T-helper 22 cell (primary cell): ENCODE measurements around the gene ENTPD2.
"Not testable (repeated sequence)": the region's sequence is repeated elsewhere in the genome, so short reads cannot be mapped to it uniquely, and the experiment has no call there.

Experiments used
- DNase-seq: peaks from one replicate; pipeline ENCODE4 v3.0.0-alpha.2; 2020; ENCODE audit warnings: low read depth

The ENTPD2 gene

DNA sequence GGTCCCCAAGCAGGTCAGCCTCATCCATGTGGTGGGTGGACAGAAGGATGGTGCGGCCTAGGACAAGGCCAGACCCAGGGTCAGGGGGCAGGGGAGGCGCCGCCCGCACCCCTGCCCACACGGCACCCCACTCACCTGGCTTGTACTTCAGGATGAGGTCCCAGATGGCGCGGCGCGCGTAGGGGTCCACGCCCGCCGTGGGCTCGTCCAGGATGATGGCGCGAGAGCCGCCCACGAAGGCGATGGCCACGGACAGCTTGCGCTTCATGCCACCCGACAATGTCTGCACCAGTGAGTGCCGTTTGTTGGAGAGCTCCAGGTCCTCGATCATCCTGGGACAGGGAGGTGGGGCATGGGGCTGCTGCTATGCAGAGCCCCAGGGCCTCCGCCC, 38.3 kb downstream of the ENTPD2 start:
- no peak for DNase-seq

DNA sequence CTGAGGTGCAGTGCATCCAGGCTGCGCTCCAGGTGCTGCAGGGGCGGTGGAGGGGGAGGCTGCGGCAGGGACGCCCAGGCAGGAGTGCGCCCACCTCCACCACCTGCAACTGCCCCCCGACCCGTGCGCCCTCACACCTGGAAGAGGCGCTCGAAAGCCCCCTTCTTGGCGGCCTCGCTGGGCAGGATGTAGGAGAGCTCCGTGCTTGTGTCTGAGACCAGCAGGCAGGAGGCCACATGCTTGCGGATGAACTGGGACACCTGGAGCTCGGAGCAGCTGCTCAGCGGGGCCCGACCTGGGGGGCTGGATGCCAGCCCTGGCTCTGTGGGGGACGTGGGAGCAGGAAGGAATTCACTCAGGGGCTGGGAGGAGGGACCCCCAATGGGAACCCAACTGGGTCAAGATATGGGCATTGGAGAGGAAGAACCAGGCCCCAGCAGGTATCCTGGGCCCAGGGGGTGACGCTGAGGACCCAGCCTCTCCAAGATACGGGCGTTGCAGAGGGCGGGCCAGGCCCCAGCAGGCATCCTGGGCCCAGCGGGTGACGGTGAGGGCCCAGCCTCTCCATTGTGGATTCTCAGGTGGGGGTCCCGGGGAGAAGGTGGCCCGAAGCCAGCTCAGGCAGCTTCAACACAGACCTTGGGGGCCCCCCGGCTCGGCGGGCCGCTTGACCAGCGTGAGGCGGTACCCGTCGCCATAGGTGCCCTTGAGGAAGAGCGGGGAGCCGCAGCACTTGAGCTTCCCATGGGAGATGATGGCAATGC, 38.9 kb downstream of the ENTPD2 start:
- no peak for DNase-seq

DNA sequence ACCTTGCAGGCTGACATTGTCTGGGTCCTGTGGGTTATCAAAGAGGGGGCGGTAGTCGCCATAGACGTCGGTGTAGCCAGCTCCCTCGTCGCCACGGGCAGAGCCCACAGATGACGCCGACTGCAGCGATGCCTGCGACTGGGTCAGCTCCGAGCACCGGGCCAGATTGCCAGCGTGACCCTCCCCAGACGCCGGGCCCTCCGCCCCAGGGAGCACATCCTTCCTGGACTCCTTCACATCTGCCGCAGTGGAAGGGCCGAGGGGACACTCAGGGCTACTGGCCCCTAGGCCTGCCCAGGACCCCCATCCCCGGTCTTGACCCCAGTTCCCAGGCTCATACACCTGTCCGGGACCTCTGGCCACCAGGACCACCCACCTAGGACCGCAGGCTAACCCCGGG, 39.7 kb downstream of the ENTPD2 start:
- DNase-seq, result no peak

GRCh38 chr9:137013571-137013940, 40.3 kb downstream of the ENTPD2 start:
- DNase-seq, result no peak

GRCh38 chr9:137012694-137013570, 40.9 kb downstream of the ENTPD2 start:
- DNase-seq, result no peak

- no peak for DNase-seq
These were observed 41.8 kb downstream of the ENTPD2 start for GRCh38 chr9:137011907-137012675.

DNA sequence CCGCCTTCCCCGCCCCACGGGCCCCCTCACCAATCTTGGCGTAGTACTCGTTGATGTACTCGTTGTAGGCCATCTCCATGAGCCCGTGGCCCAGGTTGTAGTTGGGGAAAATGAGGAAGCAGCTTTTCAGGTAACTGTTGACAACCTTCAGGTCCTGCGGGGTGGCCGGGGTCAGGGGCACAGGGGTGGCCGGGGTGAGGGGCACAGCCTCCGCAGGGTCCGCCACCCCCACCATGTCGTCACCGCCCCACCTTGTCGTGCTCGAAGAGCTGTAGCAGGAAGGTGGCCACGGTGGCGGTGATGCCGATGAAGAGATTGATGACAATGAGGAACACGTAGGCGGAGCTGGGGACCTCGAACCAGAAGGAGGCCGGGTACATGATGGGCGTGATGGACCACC, 42.7 kb downstream of the ENTPD2 start:
- DNase-seq, result no peak

GRCh38 chr9:137009938-137010732, 43.7 kb downstream of the ENTPD2 start:
- no peak for DNase-seq

DNA sequence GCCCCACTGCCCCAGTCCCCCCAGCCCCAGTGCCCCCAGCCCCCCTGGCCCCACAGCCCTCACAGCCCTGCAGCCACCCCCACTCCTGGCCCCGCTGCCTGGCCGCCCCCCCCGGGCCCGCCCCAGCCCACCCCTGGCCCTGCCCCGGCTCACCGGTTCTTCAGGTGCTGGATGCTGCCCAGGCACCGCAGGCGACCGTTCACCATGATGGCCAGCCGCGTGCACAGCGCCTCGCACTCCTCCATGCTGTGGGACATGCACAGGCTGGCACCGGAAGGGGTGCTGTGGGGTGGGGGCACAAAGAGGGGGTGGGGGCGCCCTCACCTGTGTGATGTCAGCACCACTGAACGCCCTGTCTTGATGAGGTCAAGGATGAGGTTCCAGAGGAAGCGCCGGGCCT, 44.6 kb downstream of the ENTPD2 start:
- no peak for DNase-seq

DNA sequence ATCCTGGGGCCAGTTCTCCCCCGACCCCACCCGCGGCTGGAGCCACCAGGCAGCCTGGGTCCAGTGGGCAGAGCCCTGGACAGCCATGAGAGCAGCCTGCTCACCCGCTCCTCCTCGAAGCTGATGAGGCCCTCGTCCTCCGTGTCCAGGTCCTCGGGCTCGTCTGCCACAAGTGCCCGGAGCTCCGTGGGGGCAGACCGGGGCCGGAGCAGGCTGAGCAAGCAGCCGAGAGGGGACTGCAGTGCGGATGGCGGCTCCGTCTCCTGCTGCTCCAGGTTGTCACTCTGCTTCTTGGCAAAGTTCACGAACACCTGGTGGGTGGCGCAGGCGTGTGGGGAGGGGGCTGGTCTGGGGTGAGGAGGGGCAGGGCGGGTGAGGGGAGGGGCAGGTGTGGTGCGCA, 45.5 kb downstream of the ENTPD2 start:
- DNase-seq, result no peak

- DNase-seq, result no peak
These were observed 46.0 kb downstream of the ENTPD2 start for GRCh38 chr9:137007816-137008270.

- DNase-seq, result no peak
These were observed 46.6 kb downstream of the ENTPD2 start for GRCh38 chr9:137007108-137007815.

GRCh38 chr9:137006116-137007003, 47.5 kb downstream of the ENTPD2 start:
- no peak for DNase-seq

- DNase-seq, result not testable (repeated sequence)
These were observed 49.6 kb downstream of the ENTPD2 start for GRCh38 chr9:137004285-137004684.

DNA sequence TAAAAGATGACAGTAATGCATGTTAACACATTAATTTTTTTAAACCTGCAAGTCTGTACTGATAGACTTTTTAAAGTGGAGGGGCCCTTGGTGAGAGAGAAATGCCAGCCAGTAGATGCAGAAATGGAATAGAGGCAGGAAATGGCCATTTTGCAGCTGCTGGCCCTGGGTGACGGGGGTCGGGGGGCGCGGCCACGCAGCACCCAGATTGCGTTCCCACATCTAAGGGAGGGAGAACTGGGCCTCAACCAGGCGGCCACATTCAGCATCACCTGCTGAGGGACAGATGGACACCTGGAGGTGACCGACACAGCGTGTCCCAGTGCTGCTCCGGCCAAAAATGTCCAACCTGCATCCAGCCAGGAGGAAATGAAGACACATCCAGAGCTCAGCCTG, 51.2 kb downstream of the ENTPD2 start:
- no peak for DNase-seq

DNA sequence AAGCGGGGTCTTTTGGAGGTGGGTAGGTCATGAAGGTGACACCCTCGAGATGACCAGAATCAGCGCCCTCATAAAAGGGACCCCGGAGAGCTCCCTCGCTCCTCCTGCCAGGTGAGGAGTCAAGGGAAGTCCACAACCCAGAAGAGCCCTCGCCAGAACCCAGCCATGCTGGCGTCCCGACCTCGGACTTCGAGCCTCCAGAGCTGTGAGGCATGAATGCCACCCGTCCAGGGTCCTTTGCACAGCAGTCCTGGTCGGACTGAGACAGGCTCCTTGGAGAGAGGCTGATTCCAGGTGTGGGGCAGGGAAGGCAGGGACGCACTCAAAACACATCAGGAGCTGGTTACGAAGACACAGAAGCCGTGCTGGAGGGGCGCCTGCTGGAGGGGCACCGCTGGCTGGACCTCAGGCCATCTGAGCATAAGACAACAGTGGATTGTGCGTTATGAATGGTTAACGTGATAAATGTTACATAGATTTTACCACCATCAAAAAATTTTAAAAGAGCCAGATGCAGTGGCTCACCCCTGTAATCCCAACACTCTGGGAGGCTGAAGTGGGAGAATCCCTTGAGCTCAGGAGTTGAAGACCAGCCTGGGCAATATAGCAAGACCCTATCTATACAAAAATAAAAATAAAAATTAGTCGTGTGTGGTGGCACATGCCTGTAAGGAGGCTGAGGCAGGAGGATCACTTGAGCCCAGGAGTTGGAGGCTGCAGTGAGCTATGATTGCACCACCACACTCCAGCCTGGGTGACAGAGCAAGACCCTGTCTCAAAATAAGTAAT, 51.8 kb downstream of the ENTPD2 start:
- no peak for DNase-seq

GRCh38 chr9:137000177-137000930, 53.5 kb downstream of the ENTPD2 start:
- DNase-seq, result no peak
